Activated naive CD4-positive, alpha-beta T cell treated with anti-CD3 and anti-CD28 coated beads for 36 hours (primary cell): ENCODE data around the gene PLA2G2E. TPM values are rescaled to one million over a fixed set of nuclear protein-coding genes. Genes with fewer than 3 reads are reported as not detected.
"Not testable (repeated sequence)": the region's sequence is repeated elsewhere in the genome, so short reads cannot be mapped to it uniquely, and the experiment has no call there.

ENCODE experiments used
- CTCF ChIA-PET: fragments of 350-600 bp; sonication (Branson Sonifier 250); formaldehyde crosslinking; loops from one replicate; lab custom pipeline; 2021; ENCODE audit warnings: antibody characterized with exemption; lab: Charles Lee
- DNase-seq: peaks from one replicate; pipeline ENCODE4 v3.0.0-alpha.2; 2020
- H3K27ac Mint-ChIP-seq: one replicate; pipeline ENCODE4 v1.8.0; 2021; ENCODE audit warnings: mild to moderate bottlenecking, mixed read lengths
- H3K27me3 Mint-ChIP-seq: one replicate; pipeline ENCODE4 v1.8.0; 2021; ENCODE audit warnings: low read depth, mixed read lengths
- H3K36me3 Mint-ChIP-seq: one replicate; pipeline ENCODE4 v1.8.0; 2021; ENCODE audit warnings: low read depth, mixed read lengths
- H3K4me1 Mint-ChIP-seq: one replicate; pipeline ENCODE4 v1.8.0; 2021; ENCODE audit warnings: low read depth, mixed read lengths
- H3K4me3 Mint-ChIP-seq: one replicate; pipeline ENCODE4 v1.8.0; 2021; ENCODE audit warnings: mild to moderate bottlenecking, moderate library complexity, mixed read lengths
- H3K9me3 Mint-ChIP-seq: one replicate; pipeline ENCODE4 v1.8.0; 2021; ENCODE audit warnings: mixed read lengths
- intact Hi-C: fragments of 100-400 bp; cut with micrococcal nuclease; formaldehyde crosslinking; loops from one replicate; pipeline ENCODE4 v1.15.1; 2023
- total RNA-seq, 2 experiments: library from RNA; stranded (reverse); gene quantifications; one replicate each; pipeline ENCODE4 v1.2.3, GENCODE V29; 2021

The PLA2G2E gene
- total RNA-seq, 2 experiments from 2014 or later: not detected

DNA sequence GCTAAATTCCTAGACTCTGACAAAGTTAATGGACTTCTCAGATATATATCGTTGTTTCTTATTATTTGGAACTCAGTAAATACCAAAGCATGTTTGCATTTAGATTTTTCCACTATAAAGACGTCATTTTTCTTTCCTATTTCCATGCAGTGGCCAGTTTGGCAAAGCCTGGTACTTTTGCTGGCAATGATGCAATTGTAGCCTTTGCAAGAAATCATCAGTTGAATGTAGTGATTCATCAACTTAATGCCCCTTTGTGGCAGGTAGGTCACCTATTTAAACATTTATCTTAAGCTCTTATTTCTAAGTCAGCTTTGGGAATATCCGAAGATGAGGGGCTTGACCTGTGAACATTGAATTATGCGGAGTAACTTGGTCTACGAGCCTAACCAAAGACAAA, 29.2 kb downstream of the PLA2G2E start:
- intact Hi-C loops: no loop called here
- H3K9me3 Mint-ChIP-seq: no peaks in the 10 kb centered on the region
- peaks cover 3% of the 10 kb centered on the region for H3K4me1 Mint-ChIP-seq
- CTCF ChIA-PET: interaction anchor here (0.7 kb wide), 1 partner anchor 13 kb away, joined by 3 read pairs; no protein-coding TSS in a partner anchor
- no peaks in the 10 kb centered on the region for H3K27me3 Mint-ChIP-seq
- no peak overlapping the region for H3K27ac Mint-ChIP-seq
- peaks cover 35% of the 10 kb centered on the region for H3K36me3 Mint-ChIP-seq
- DNase-seq: no peak
- no peak overlapping the region for H3K4me3 Mint-ChIP-seq

DNA sequence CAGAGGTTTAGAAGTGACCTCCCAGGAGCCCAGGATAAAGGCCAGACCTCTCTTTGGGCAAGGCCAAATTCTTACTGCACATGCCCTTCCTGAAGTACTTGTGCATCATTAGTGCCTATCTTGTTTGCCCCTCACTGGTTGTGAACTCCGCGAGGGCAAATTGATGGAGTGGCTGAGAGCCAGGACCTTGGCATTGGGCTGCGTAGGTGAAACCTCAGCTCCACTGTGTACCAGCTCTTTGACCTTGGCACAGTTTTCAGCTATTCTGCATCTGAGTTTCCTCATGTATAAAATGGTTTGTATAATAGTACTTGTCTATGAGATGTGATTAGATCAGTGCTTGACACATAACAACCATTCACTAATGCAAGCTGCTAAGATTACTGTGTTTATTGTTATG, 29.7 kb downstream of the PLA2G2E start:
- no peak overlapping the region for H3K27ac Mint-ChIP-seq
- H3K4me3 Mint-ChIP-seq: no peak overlapping the region
- DNase-seq: no peak
- no peaks in the 10 kb centered on the region for H3K27me3 Mint-ChIP-seq
- peaks cover 4% of the 10 kb centered on the region for H3K4me1 Mint-ChIP-seq
- peaks cover 30% of the 10 kb centered on the region for H3K36me3 Mint-ChIP-seq
- intact Hi-C loops: no loop called here
- no peaks in the 10 kb centered on the region for H3K9me3 Mint-ChIP-seq
- CTCF ChIA-PET: no interaction called here

DNA sequence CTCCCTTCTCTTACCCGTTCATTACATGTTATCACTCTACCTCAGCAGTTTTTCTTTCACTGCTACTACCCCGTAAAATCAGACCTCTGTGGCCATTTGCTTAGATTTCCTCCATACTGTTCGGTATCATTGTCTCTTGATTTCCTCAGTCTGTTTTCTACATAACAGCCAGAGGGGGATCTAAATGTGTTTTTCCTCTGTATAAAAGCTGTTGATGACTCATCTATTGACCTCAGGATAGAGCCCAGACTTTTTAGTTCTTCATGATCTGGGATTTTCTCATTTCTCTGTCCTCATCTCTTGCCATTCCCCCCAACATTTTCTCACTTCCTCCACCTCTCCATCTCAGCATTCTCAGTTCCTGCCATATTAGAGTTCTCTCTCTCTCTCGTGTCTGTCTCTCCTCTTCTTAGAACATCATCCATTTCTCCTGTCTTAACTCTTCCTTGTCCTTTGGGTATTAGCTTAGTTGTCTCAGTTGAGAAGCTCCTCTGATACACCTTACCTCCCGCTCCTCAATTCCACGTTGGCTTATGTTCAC, 30.7 kb downstream of the PLA2G2E start:
- Mint-ChIP-seq H3K4me3 (no peak overlapping the region), H3K27ac (no peak overlapping the region), H3K4me1 (peaks cover 12% of the 10 kb centered on the region), H3K27me3 (no peaks in the 10 kb centered on the region), H3K36me3 (peaks cover 30% of the 10 kb centered on the region), H3K9me3 (no peaks in the 10 kb centered on the region)
- CTCF ChIA-PET: interaction anchor here (1.0 kb wide), 1 partner anchor 10 kb away, joined by 4 read pairs; no protein-coding TSS in a partner anchor
- no peak for DNase-seq
- intact Hi-C loops: no loop called here

DNA sequence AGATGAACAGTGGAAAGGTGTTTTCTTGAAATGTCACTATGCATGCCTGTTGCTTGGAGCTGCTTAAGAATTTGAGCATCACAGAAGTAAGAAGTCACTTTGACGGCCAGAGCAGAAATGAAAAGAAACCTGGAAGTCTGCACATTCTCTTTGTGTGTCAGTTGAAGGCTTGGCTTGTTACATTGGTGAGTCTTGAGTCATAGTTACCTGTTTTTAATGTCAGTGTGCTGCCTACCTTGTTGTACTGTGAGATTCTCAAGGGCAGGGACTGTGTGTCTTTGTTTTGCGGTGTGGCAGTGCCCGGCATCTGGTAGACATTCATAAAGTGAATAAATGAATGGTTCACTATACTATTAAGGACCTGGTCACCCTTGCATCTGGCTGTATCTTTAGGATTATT, 31.3 kb downstream of the PLA2G2E start:
- CTCF ChIA-PET: interaction anchor here (1.0 kb wide), 1 partner anchor 9 kb away, joined by 4 read pairs; no protein-coding TSS in a partner anchor
- Mint-ChIP-seq H3K27me3 (no peaks in the 10 kb centered on the region), H3K36me3 (peaks cover 25% of the 10 kb centered on the region), H3K4me3 (no peak overlapping the region), H3K27ac (no peak overlapping the region), H3K4me1 (peaks cover 13% of the 10 kb centered on the region), H3K9me3 (no peaks in the 10 kb centered on the region)
- DNase-seq: no peak
- intact Hi-C loops: no loop called here

DNA sequence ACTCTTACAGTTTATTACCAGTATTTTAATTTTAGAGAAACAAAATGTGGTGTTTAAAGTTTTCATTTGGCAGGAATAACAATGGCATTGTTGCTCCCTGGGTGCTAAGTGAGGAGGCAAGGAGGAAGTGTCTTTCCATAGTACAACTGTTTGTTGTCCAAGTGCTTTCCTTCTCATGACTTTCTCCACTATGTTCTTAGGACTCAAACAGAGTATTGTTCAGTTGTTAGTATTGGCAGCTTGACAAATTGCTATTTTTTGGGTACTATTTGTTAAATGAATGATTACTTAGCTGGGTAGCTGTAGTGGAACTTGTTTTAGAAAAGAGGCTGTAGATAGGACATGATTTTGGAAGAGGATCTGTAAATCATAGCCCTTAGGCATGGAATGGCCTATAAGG, 33.8 kb downstream of the PLA2G2E start:
- CTCF ChIA-PET: interaction anchor here (0.8 kb wide), 1 partner anchor 605 kb away, joined by 3 read pairs; no protein-coding TSS in a partner anchor
- no peak for DNase-seq
- Mint-ChIP-seq H3K9me3 (no peaks in the 10 kb centered on the region), H3K4me3 (no peak overlapping the region), H3K4me1 (peaks cover 26% of the 10 kb centered on the region), H3K27ac (no peak overlapping the region), H3K36me3 (peaks cover 15% of the 10 kb centered on the region), H3K27me3 (no peaks in the 10 kb centered on the region)
- intact Hi-C loops: no loop called here

DNA sequence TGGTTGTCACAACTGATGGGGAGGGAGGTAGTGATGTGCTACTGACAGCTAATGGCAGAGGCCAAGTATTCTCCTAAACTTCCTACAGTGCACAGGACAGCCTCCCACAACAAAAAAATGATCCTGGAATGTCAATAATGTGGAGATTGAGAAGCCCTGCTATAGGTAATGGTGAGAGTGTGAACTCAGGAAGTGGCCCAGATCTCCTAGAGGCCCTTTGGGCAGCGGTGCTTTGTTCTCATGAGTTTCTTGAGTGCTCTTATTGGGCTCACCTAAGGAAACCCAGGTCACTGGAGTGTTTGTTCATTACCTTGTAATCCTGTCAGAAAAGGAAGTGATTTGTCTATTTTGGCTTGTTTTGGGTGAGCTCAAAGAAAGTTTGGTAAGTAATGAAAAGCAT, 35.3 kb downstream of the PLA2G2E start:
- Mint-ChIP-seq H3K4me3 (no peak overlapping the region), H3K36me3 (peaks cover 10% of the 10 kb centered on the region), H3K27ac (no peak overlapping the region), H3K4me1 (peaks cover 41% of the 10 kb centered on the region), H3K9me3 (no peaks in the 10 kb centered on the region), H3K27me3 (no peaks in the 10 kb centered on the region)
- no peak for DNase-seq
- CTCF ChIA-PET: no interaction called here
- intact Hi-C loops: no loop called here

DNA sequence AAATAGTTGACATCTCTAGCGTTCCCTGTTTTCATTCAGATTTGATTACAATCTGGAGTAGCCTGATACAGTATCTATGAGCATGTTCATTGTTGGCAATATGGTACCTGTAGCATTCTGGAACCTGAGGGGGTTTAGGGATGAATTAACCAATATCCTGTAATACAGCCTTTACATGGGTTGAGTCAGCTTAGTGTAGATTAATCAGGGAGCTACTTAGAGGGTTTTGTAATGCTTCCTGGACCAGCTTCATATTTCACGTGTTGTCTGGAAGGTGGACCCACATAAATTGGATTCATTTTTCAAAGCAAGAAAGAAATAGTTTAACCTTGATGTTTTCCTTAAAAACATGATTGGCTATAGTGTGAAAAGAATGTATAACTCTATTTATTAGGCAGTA, 37.6 kb downstream of the PLA2G2E start:
- DNase-seq: no peak
- H3K9me3 Mint-ChIP-seq: peaks cover 1% of the 10 kb centered on the region
- peaks cover 46% of the 10 kb centered on the region for H3K4me1 Mint-ChIP-seq
- H3K4me3 Mint-ChIP-seq: no peak overlapping the region
- CTCF ChIA-PET: no interaction called here
- intact Hi-C loops: no loop called here
- peaks cover 3% of the 10 kb centered on the region for H3K36me3 Mint-ChIP-seq
- H3K27me3 Mint-ChIP-seq: no peaks in the 10 kb centered on the region
- no peak overlapping the region for H3K27ac Mint-ChIP-seq

DNA sequence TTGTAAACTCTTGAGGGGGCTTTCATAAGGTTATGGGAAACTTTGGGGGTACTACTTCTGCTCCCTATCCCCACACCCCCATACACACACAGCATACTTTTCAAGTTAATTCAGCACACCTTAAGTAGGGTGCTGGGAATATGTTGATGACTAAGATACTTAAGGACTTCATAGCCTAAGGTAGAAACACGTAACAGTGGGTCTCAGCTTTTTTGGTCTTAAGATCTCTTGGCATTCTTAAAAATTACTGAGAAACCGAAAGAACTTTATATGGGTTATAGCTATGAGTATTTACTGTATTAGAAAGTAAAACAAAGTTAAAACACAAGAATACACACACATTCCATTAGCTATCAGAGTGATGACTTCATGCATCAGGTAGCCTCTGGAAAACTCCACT, 39.1 kb downstream of the PLA2G2E start:
- no peaks in the 10 kb centered on the region for H3K36me3 Mint-ChIP-seq
- peaks cover 47% of the 10 kb centered on the region for H3K4me1 Mint-ChIP-seq
- intact Hi-C loops: no loop called here
- no peak for DNase-seq
- H3K4me3 Mint-ChIP-seq: no peak overlapping the region
- no peaks in the 10 kb centered on the region for H3K27me3 Mint-ChIP-seq
- H3K9me3 Mint-ChIP-seq: peaks cover 2% of the 10 kb centered on the region
- no peak overlapping the region for H3K27ac Mint-ChIP-seq
- CTCF ChIA-PET: interaction anchor here (0.9 kb wide), 1 partner anchor 91 kb away, joined by 3 read pairs; no protein-coding TSS in a partner anchor

DNA sequence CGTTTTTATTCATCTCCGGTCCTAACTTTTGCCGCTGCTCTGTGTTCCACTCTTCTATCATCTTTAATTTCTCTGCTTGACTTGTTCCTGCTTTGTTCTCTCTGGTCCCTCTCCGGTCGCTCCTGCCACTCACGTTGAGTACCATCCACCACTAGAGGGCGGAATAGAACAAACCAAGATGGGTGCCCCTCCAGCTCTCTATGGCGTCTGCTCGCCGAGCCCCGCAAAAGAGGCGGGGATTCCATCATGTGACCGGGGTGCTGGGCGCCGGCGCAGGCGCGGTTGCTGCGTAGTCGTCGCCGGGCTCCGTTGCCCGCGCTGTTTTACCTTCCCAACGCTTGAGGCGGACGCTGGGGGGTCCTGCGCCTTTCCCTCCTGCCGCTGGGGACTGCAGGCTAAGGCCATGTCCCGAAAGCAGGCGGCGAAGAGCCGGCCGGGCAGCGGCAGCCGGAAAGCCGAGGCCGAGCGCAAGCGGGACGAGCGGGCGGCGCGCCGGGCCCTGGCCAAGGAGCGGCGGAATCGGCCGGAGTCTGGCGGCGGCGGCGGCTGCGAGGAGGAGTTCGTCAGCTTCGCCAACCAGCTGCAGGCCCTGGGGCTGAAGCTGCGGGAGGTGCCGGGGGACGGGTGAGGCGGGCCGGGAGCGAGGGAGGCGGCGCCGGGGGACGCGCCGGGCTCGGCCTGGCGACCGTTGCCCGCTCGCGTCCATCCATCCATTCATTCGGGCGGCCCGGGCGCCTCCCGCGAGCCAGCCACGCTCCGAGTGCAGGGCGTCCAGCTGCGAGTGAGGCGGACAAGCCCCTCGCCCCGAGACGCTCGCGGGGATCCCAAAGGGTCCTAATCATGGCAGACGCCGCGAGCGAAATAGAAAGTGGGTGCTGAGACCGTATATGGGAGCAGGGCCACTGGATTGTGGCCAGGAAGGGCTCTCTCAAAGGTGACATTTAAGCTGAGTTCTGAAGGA, 41.0 kb downstream of the PLA2G2E start, which contains the start of gene OTUD3:
Gene OTUD3, plus strand, starts transcription at position 285 of the 961 bp plus-strand sequence. Its CDS starts 119 bp downstream, at position 404.
- peak within 1 kb of the TSS; percentile 83 for H3K4me3 Mint-ChIP-seq
- H3K27me3 Mint-ChIP-seq: no peaks in the 10 kb centered on the region
- CTCF ChIA-PET: interaction anchor here (0.6 to 1.5 kb wide), 11 partner anchors 10 to 631 kb away, joined by 3 to 5 read pairs (median 3); no protein-coding TSS in a partner anchor
- peaks cover 37% of the 10 kb centered on the region for H3K4me1 Mint-ChIP-seq
- H3K36me3 Mint-ChIP-seq: no peaks in the 10 kb centered on the region
- DNase-seq: peak; percentile 96
- peaks cover 2% of the 10 kb centered on the region for H3K9me3 Mint-ChIP-seq
- intact Hi-C loops: loop anchor here (1.0 to 2.0 kb wide), 6 partner anchors 82 to 270 kb away; no protein-coding TSS in a partner anchor
- H3K27ac Mint-ChIP-seq: peak within 1 kb of the TSS; percentile 42

DNA sequence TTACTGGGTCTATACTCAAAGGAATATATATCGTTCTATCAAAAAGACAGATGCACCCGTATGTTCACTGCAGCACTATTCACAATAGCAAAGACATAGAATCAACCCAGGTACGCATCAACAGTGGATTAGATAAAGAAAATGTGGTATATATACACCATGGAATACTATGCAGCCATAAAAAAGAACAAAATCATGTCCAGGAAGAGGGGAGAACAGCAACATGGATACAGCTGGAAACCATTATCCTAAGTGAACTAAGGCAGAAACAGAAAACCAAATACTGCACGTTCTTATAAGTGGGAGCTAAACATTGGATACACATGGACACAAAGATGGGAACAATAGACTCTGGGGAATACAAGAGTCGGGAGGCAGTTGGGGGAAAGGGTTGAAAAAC, 42.6 kb downstream of the PLA2G2E start:
- H3K27me3 Mint-ChIP-seq, DNase-seq, H3K27ac Mint-ChIP-seq, H3K36me3 Mint-ChIP-seq, H3K9me3 Mint-ChIP-seq, H3K4me3 Mint-ChIP-seq, intact Hi-C loops: not testable (repeated sequence)
- peaks cover 32% of the 10 kb centered on the region for H3K4me1 Mint-ChIP-seq
- CTCF ChIA-PET: interaction anchor here (0.6 to 1.5 kb wide), 6 partner anchors 15 to 308 kb away, joined by 3 to 5 read pairs (median 3); no protein-coding TSS in a partner anchor

DNA sequence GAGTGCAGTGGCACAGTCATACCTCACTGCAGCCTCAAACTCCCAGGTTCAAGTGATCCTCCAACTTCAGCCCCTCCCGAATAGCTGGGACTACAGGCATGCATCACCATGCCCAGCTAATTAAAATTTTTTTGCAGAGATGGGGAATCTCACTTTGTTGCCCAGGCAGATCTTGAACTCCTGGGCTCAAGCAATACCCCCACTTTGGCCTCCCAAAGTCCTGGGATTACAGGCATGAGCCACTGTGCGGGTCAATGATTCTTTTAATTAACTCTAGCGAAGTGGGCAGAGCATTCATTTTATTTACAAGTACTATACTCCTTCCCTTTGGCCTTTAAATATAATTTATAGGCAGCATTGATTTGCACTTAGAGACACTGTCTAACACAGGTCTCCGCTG, 43.8 kb downstream of the PLA2G2E start:
- CTCF ChIA-PET: no interaction called here
- H3K36me3 Mint-ChIP-seq: no peaks in the 10 kb centered on the region
- peaks cover 2% of the 10 kb centered on the region for H3K9me3 Mint-ChIP-seq
- H3K4me1 Mint-ChIP-seq: peaks cover 24% of the 10 kb centered on the region
- peaks cover 5% of the 10 kb centered on the region for H3K27me3 Mint-ChIP-seq
- intact Hi-C loops: no loop called here
- H3K27ac Mint-ChIP-seq: no peak overlapping the region
- no peak for DNase-seq
- H3K4me3 Mint-ChIP-seq: no peak overlapping the region

DNA sequence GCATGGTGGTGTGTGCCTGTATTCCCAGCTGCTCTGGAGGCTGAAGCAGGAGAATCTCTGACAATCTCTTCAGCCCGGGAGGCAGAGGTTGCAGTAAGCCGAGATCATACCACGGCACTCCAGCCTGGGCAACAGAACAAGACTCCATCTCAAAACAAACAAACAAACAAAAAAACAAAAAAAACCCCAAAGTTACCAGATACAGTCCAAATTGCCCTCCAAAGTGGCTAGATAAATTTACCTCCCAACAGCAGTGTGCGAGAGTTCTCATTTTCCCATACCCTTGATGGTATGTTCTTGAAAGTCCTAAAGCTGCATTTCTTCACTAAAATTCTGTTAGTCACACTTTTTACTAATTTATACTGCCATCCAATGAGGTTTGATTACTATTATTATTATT, 44.2 kb downstream of the PLA2G2E start:
- DNase-seq: no peak
- Mint-ChIP-seq H3K4me1 (peaks cover 20% of the 10 kb centered on the region), H3K27me3 (peaks cover 5% of the 10 kb centered on the region), H3K4me3 (no peak overlapping the region), H3K27ac (no peak overlapping the region), H3K9me3 (peaks cover 2% of the 10 kb centered on the region), H3K36me3 (no peaks in the 10 kb centered on the region)
- intact Hi-C loops: no loop called here
- CTCF ChIA-PET: no interaction called here
